Gastrocnemius medialis (tissue), 4 donors: ENCODE measurements around the gene KCNC2. TPM values are rescaled to one million over a fixed set of nuclear protein-coding genes. Genes with fewer than 3 reads are reported as not detected.

Experiments used
- ATAC-seq, 2 donors: fragments of 150-250 bp; one replicate each; pipeline ENCODE4 v1.9.1; 2016
- DNase-seq, 2 donors: peaks; one replicate each; pipeline ENCODE4 v3.0.0-alpha.2; 2019
- H3K27ac ChIP-seq, 4 donors: fragments of 200-600 bp; sonication (generic); 1 replicate in 1 of 4; 2 replicates in 3 of 4; pipeline ENCODE4 v1.5.1; 2016 to 2018; ENCODE audit warnings: mild to moderate bottlenecking in 2 of 4, moderate library complexity in 1 of 4
- H3K27me3 ChIP-seq, 3 donors: fragments of 200-600 bp; sonication (generic) in 2 of 3; 1 replicate in 1 of 3; 2 replicates in 2 of 3; pipeline versions ENCODE4 v1.5.1 to v1.6.0; 2016 to 2019; ENCODE audit warnings: mild to moderate bottlenecking in 1 of 3, moderate library complexity in 1 of 3
- H3K36me3 ChIP-seq, 2 donors: fragments of 200-600 bp; sonication (generic) in 1 of 2; one replicate each; pipeline ENCODE4 v1.5.1; 2017 to 2018
- H3K4me1 ChIP-seq, 2 donors: fragments of 200-600 bp; sonication (generic) in 1 of 2; one replicate each; pipeline ENCODE4 v1.5.1; 2016 to 2017; ENCODE audit warnings: mild to moderate bottlenecking in 2 of 2
- H3K4me3 ChIP-seq, 4 donors: fragments of 200-600 bp; sonication (generic) in 3 of 4; 1 replicate in 1 of 4; 2 replicates in 3 of 4; pipeline ENCODE4 v1.5.1; 2016 to 2019; ENCODE audit warnings: mild to moderate bottlenecking in 2 of 4
- H3K9me3 ChIP-seq, 3 donors: fragments of 200-600 bp; sonication (generic) in 2 of 3; 1 replicate in 1 of 3; 2 replicates in 2 of 3; pipeline ENCODE4 v1.5.1; 2016 to 2019
- POLR2A ChIP-seq, 2 donors: fragments of 450-650 bp; IDR thresholded peaks; one replicate each; pipeline ENCODE4 v1.6.1; 2017; ENCODE audit warnings: antibody characterized with exemption in 2 of 2, mild to moderate bottlenecking in 2 of 2, moderate library complexity in 2 of 2
- in situ Hi-C, 4 donors: fragments of 200-750 bp; cut with MboI; loops; one replicate each; pipeline versions ENCODE4 v1.15.0 to v1.8.0; 2017; ENCODE audit warnings: low sequenced_read_pairs in 4 of 4
- intact Hi-C: fragments of 100-400 bp; cut with DNase I; formaldehyde crosslinking; loops from one replicate; pipeline ENCODE4 v1.15.1; 2023; ENCODE audit warnings: low total_unique reads
- total RNA-seq, 4 donors: library from RNA; depleted of rRNA; stranded (reverse); fragments of >200 nt; gene quantifications; one replicate each; pipeline versions ENCODE4 v1.1.0 to v1.2.3, GENCODE V29; 2016
- TF ChIP-seq, protein P1 (sequence below), 5 experiments: fragments of 450-650 bp in 3 of 5; fragments of 200-600 bp in 2 of 5; sonication (generic) in 2 of 5; IDR thresholded peaks in 4 of 5; conservative IDR thresholded peaks in 1 of 5; 1 replicate in 4 of 5; 2 replicates in 1 of 5; pipeline ENCODE4 v1.5.1; 2016 to 2019; ENCODE audit warnings: antibody characterized with exemption in 5 of 5, mild to moderate bottlenecking in 3 of 5, moderate library complexity in 3 of 5

Gene KCNC2
- total RNA-seq, 4 donors from 2014 or later: not detected

DNA sequence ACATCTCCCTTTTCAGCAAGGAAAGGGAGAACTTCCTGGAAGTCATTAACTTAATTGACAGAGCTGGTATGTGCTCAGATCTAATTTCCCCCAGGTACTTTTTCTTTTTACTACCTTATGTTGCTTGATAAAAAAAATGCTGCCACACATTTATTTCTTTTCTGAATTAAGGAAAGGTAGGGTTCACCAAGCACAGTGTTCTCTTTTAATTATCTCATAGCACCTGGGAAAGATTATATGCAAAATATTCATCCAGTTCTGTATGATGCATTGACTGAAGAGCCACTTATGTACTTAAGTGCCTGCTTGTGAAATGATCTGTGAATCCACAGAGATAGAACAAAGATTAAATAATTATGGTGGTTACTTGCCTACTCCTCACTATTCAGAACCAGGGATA, 25.1 kb downstream of the KCNC2 start:
- H3K36me3 ChIP-seq: no peaks in the 10 kb centered on the region
- H3K27me3 ChIP-seq: no peaks in the 10 kb centered on the region
- no peak for ATAC-seq
- in situ Hi-C loops (no loop called here), intact Hi-C loops (no loop called here)
- no peaks in the 10 kb centered on the region for H3K9me3 ChIP-seq
- TF ChIP-seq POLR2A (IDR thresholded peaks at IDR 0.05): no peak
- TF ChIP-seq, protein P1, sequence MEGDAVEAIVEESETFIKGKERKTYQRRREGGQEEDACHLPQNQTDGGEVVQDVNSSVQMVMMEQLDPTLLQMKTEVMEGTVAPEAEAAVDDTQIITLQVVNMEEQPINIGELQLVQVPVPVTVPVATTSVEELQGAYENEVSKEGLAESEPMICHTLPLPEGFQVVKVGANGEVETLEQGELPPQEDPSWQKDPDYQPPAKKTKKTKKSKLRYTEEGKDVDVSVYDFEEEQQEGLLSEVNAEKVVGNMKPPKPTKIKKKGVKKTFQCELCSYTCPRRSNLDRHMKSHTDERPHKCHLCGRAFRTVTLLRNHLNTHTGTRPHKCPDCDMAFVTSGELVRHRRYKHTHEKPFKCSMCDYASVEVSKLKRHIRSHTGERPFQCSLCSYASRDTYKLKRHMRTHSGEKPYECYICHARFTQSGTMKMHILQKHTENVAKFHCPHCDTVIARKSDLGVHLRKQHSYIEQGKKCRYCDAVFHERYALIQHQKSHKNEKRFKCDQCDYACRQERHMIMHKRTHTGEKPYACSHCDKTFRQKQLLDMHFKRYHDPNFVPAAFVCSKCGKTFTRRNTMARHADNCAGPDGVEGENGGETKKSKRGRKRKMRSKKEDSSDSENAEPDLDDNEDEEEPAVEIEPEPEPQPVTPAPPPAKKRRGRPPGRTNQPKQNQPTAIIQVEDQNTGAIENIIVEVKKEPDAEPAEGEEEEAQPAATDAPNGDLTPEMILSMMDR (IDR thresholded peaks at IDR 0.05 in 4 of 5, conservative IDR thresholded peaks at IDR 0.05 in 1 of 5): no peak
- H3K4me3 ChIP-seq: no peak overlapping the region
- H3K27ac ChIP-seq: no peak overlapping the region
- DNase-seq: no peak
- H3K4me1 ChIP-seq: no peaks in the 10 kb centered on the region

GRCh38 chr12:75183967-75184366, 25.7 kb downstream of the KCNC2 start:
- no peak for DNase-seq
- H3K4me3 ChIP-seq: no peak overlapping the region
- intact Hi-C loops (no loop called here), in situ Hi-C loops (no loop called here)
- no peaks in the 10 kb centered on the region for H3K27me3 ChIP-seq
- H3K36me3 ChIP-seq: no peaks in the 10 kb centered on the region
- H3K4me1 ChIP-seq: no peaks in the 10 kb centered on the region
- no peak overlapping the region for H3K27ac ChIP-seq
- no peak for TF ChIP-seq POLR2A (IDR thresholded peaks at IDR 0.05)
- TF ChIP-seq, protein P1 (IDR thresholded peaks at IDR 0.05 in 4 of 5, conservative IDR thresholded peaks at IDR 0.05 in 1 of 5): no peak
- H3K9me3 ChIP-seq: no peaks in the 10 kb centered on the region
- no peak for ATAC-seq

DNA sequence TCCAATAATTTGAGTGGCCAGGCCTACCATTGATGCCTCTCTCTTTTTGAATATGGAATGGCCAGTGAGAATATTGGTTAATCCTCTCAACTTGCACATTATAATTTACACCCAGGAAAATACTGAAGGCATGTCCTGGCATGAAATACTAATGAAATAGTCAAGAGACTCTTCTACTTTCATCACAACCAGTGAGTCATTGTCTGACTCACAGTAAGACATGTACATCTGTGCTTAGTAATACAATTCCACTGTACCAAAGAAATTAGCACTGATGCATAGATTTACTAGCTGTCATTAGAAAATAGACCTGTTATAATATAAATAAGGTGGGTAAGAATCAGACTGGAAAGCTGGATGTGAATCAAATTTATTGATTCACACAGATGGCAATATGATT, 31.6 kb downstream of the KCNC2 start:
- TF ChIP-seq POLR2A (IDR thresholded peaks at IDR 0.05): no peak
- TF ChIP-seq, protein P1 (IDR thresholded peaks at IDR 0.05 in 4 of 5, conservative IDR thresholded peaks at IDR 0.05 in 1 of 5): no peak
- no peaks in the 10 kb centered on the region for H3K9me3 ChIP-seq
- in situ Hi-C loops (no loop called here), intact Hi-C loops (no loop called here)
- no peak for ATAC-seq
- no peak for DNase-seq
- no peaks in the 10 kb centered on the region for H3K36me3 ChIP-seq
- H3K27ac ChIP-seq: no peak overlapping the region
- H3K4me1 ChIP-seq: no peaks in the 10 kb centered on the region
- H3K27me3 ChIP-seq: no peaks in the 10 kb centered on the region
- no peak overlapping the region for H3K4me3 ChIP-seq

- ATAC-seq (no peak), DNase-seq (no peak)
- Histone ChIP-seq H3K27ac (no peak overlapping the region), H3K4me3 (no peak overlapping the region), H3K4me1 (no peaks in the 10 kb centered on the region), H3K36me3 (no peaks in the 10 kb centered on the region), H3K9me3 (no peaks in the 10 kb centered on the region), H3K27me3 (no peaks in the 10 kb centered on the region)
- intact Hi-C loops: no loop called here
- TF ChIP-seq, protein P1 (IDR thresholded peaks at IDR 0.05 in 4 of 5, conservative IDR thresholded peaks at IDR 0.05 in 1 of 5): no peak
- TF ChIP-seq POLR2A (IDR thresholded peaks at IDR 0.05): no peak
- in situ Hi-C loops: no loop called here
These were observed 37.0 kb downstream of the KCNC2 start for GRCh38 chr12:75172611-75173010.

DNA sequence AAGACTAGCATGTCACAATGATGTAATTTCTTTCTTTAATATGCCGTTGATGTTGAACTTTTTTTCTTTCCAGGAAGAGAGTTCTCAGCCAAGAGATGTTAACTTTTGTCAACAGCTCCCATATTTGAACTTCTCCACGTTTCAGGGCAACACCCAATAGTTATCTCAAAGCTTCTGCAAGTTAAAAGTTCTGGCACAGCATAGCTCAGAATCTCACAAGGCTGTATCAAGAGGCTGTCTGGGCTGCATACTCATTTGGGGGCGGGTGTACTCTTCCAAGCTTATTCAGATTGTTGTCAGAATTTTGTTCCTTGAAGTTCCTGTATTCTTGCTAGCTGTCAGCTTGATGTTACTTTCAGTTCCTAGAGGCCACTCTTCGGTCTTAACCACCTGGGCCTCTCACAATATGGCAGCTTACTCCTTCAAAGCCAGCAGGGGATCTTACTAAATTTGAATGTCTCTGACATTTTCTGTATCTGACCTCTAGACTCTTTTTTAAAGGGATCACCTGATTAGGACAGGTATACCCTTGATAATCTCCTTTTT, 38.9 kb downstream of the KCNC2 start:
- no peak for DNase-seq
- Histone ChIP-seq H3K4me3 (no peak overlapping the region), H3K4me1 (no peaks in the 10 kb centered on the region), H3K27me3 (no peaks in the 10 kb centered on the region), H3K9me3 (no peaks in the 10 kb centered on the region), H3K36me3 (no peaks in the 10 kb centered on the region), H3K27ac (no peak overlapping the region)
- no peak for ATAC-seq
- TF ChIP-seq POLR2A (IDR thresholded peaks at IDR 0.05): no peak
- TF ChIP-seq, protein P1 (IDR thresholded peaks at IDR 0.05 in 4 of 5, conservative IDR thresholded peaks at IDR 0.05 in 1 of 5): no peak
- intact Hi-C loops: no loop called here
- in situ Hi-C loops: no loop called here
